ENCODE data around the gene TRIO.

DNA sequence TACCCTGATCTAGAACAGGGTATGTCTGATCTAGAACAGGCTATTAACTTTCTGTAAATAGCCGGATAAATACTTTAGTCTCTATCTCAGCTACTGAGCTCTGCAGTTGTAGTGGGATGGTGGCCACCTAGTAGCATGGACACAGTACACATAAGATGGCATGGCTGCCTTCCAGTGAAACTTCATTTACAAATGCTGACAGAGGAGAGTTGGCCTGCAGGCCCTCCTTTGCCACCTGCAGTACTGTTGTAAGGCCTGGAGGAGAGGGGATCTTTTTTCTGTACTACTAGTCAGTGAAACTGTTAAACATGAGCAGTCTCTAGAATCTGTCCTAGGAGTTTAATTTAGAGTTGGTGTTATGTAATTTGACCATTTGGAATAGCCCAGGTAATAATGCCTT lies 86.0 kb downstream of the TRIO start:
- TF ChIP-seq CTCF (IDR thresholded peaks at IDR 0.05 in 2 of 3, conservative IDR thresholded peaks at IDR 0.05 in 1 of 3; ENCODE audit: borderline replicate concordance in 1 of 3, insufficient read depth in 1 of 3, low read depth in 2 of 3, low read length in 2 of 3) (no peak), POLR2AphosphoS5 (IDR thresholded peaks at IDR 0.05; ENCODE audit: low read depth, low read length) (no peak), EZH2phosphoT487 (IDR thresholded peaks at IDR 0.05; ENCODE audit: borderline replicate concordance) (no peak)
- TF ChIP-seq, protein P1, sequence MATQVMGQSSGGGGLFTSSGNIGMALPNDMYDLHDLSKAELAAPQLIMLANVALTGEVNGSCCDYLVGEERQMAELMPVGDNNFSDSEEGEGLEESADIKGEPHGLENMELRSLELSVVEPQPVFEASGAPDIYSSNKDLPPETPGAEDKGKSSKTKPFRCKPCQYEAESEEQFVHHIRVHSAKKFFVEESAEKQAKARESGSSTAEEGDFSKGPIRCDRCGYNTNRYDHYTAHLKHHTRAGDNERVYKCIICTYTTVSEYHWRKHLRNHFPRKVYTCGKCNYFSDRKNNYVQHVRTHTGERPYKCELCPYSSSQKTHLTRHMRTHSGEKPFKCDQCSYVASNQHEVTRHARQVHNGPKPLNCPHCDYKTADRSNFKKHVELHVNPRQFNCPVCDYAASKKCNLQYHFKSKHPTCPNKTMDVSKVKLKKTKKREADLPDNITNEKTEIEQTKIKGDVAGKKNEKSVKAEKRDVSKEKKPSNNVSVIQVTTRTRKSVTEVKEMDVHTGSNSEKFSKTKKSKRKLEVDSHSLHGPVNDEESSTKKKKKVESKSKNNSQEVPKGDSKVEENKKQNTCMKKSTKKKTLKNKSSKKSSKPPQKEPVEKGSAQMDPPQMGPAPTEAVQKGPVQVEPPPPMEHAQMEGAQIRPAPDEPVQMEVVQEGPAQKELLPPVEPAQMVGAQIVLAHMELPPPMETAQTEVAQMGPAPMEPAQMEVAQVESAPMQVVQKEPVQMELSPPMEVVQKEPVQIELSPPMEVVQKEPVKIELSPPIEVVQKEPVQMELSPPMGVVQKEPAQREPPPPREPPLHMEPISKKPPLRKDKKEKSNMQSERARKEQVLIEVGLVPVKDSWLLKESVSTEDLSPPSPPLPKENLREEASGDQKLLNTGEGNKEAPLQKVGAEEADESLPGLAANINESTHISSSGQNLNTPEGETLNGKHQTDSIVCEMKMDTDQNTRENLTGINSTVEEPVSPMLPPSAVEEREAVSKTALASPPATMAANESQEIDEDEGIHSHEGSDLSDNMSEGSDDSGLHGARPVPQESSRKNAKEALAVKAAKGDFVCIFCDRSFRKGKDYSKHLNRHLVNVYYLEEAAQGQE (IDR thresholded peaks at IDR 0.05; ENCODE audit: low read depth) = no peak

Measured in HCT116 (cell line).